IMR-90 (cell line): Measurements from ENCODE around the gene ZPBP2. TPM values are rescaled to one million over a fixed set of nuclear protein-coding genes. Genes with fewer than 3 reads are reported as not detected.

Source experiments
- ATAC-seq: fragments of 200-7000 bp; cut with Tn5 transposase; 2 replicates; pipeline ENCODE4 v1.9.1; 2020; ENCODE audit warnings: low read depth, mild to moderate bottlenecking, moderate library complexity
- BruUV-seq: library from RNA; stranded (reverse); fragments of 400-500 nt; replicated peaks from 2 replicates; lab custom pipeline; 2021; lab: Mats Ljungman, UMichigan
- CTCF ChIA-PET: fragments of 300-600 bp; formaldehyde crosslinking; extraction: SDS; loops from one replicate; lab custom pipeline; 2021; ENCODE audit warnings: antibody characterized with exemption; lab: Yijun Ruan, JAX
- POLR2A ChIA-PET: fragments of 300-600 bp; sonication (Branson Sonifier 250); formaldehyde crosslinking; loops from one replicate; lab custom pipeline; 2022; ENCODE audit warnings: antibody characterized with exemption; ENCODE audit not compliant: unreplicated experiment; lab: Charles Lee
- DNase-seq: peaks from one replicate; pipeline ENCODE4 v3.0.0; 2013
- H2AFZ ChIP-seq: replicated peaks from 2 replicates; pipeline ENCODE3; 2013; ENCODE audit warnings: low read length, mild to moderate bottlenecking; ENCODE audit not compliant: poor library complexity
- H2AK5ac ChIP-seq: 2 replicates; pipeline ENCODE4 v1.6.1; 2013; ENCODE audit warnings: low read depth, low read length, inconsistent platforms
- H2AK9ac ChIP-seq: replicated peaks from 2 replicates; pipeline ENCODE3; 2013; ENCODE audit warnings: mild to moderate bottlenecking, low read depth, low read length, moderate library complexity; ENCODE audit not compliant: poor library complexity
- H2BK120ac ChIP-seq: 2 replicates; pipeline ENCODE4 v1.6.1; 2013; ENCODE audit warnings: low read depth, low read length, inconsistent platforms
- H2BK15ac ChIP-seq: 3 replicates; pipeline ENCODE4 v1.6.1; 2013; ENCODE audit warnings: low read depth, low read length, inconsistent platforms
- H2BK20ac ChIP-seq: 2 replicates; pipeline ENCODE4 v1.6.1; 2013; ENCODE audit warnings: low read depth, mild to moderate bottlenecking, inconsistent platforms, low read length, moderate library complexity
- H2BK5ac ChIP-seq: 2 replicates; pipeline ENCODE4 v1.6.1; 2013; ENCODE audit warnings: mild to moderate bottlenecking, low read depth, low read length, inconsistent platforms; ENCODE audit not compliant: poor library complexity, severe bottlenecking
- H3K14ac ChIP-seq: replicated peaks from 2 replicates; pipeline ENCODE4 v1.6.1; 2013; ENCODE audit warnings: low read depth, low read length, inconsistent platforms
- H3K18ac ChIP-seq: 2 replicates; pipeline ENCODE4 v1.6.1; 2013; ENCODE audit warnings: low read depth, low read length, control low read depth
- H3K23ac ChIP-seq: 2 replicates; pipeline ENCODE4 v1.6.1; 2013; ENCODE audit warnings: low read depth, low read length, inconsistent platforms
- H3K27ac ChIP-seq: 2 replicates; pipeline ENCODE4 v1.5.1; 2013; ENCODE audit warnings: mild to moderate bottlenecking, control low read depth, low read length; ENCODE audit not compliant: insufficient read depth
- H3K27me3 ChIP-seq: 2 replicates; pipeline ENCODE4 v1.6.1; 2013; ENCODE audit warnings: low read length; ENCODE audit not compliant: control insufficient read depth, insufficient read depth
- H3K36me3 ChIP-seq: 2 replicates; pipeline ENCODE4 v1.6.1; 2013; ENCODE audit warnings: low read length, mixed read lengths; ENCODE audit not compliant: control insufficient read depth, insufficient read depth
- H3K4ac ChIP-seq: 2 replicates; pipeline ENCODE4 v1.6.1; 2013; ENCODE audit warnings: low read depth, low read length, inconsistent platforms
- H3K4me1 ChIP-seq: 2 replicates; pipeline ENCODE4 v1.6.1; 2013; ENCODE audit warnings: low read length, mixed read lengths; ENCODE audit not compliant: control insufficient read depth, insufficient read depth
- H3K4me2 ChIP-seq: 2 replicates; pipeline ENCODE4 v1.6.1; 2013; ENCODE audit warnings: low read depth, mild to moderate bottlenecking, control low read depth, low read length, moderate library complexity
- H3K4me3 ChIP-seq: 2 replicates; pipeline ENCODE4 v1.5.1; 2013; ENCODE audit warnings: low read depth, mild to moderate bottlenecking, control low read depth, low read length, moderate library complexity; ENCODE audit not compliant: insufficient read depth
- H3K56ac ChIP-seq: 2 replicates; pipeline ENCODE4 v1.6.1; 2013; ENCODE audit warnings: low read length, inconsistent platforms; ENCODE audit not compliant: insufficient read depth; ENCODE audit errors: extremely low read depth
- H3K79me1 ChIP-seq, 2 experiments: 2 replicates each; pipeline ENCODE4 v1.6.1; 2013; ENCODE audit warnings: low read length in 2 of 2, inconsistent platforms in 1 of 2, low read depth in 1 of 2
- H3K9ac ChIP-seq: 2 replicates; pipeline ENCODE4 v1.6.1; 2013; ENCODE audit warnings: low read depth, low read length, control low read depth
- H3K9me1 ChIP-seq: 2 replicates; pipeline ENCODE4 v1.6.1; 2013; ENCODE audit warnings: low read length, inconsistent platforms; ENCODE audit not compliant: insufficient read depth
- H3K9me3 ChIP-seq: 2 replicates; pipeline ENCODE4 v1.6.1; 2013; ENCODE audit warnings: low read length; ENCODE audit not compliant: control insufficient read depth, insufficient read depth
- H4K20me1 ChIP-seq: 2 replicates; pipeline ENCODE4 v1.6.1; 2013; ENCODE audit warnings: low read length, inconsistent platforms; ENCODE audit not compliant: insufficient read depth
- H4K5ac ChIP-seq: 2 replicates; pipeline ENCODE4 v1.6.1; 2013; ENCODE audit warnings: mild to moderate bottlenecking, low read depth, low read length, control low read depth
- H4K8ac ChIP-seq, 2 experiments: 2 replicates each; pipeline ENCODE4 v1.6.1; 2013; ENCODE audit warnings: low read depth in 2 of 2, low read length in 2 of 2, control low read depth in 1 of 2, inconsistent platforms in 1 of 2
- H4K91ac ChIP-seq: 2 replicates; pipeline ENCODE4 v1.6.1; 2013; ENCODE audit warnings: low read depth, low read length, inconsistent platforms; ENCODE audit not compliant: insufficient read depth
- BHLHE40 ChIP-seq: fragments of 150-350 bp; IDR thresholded peaks from 2 replicates; pipeline ENCODE4 v1.6.1; 2016; ENCODE audit warnings: mild to moderate bottlenecking, low read depth, low read length
- CEBPB ChIP-seq: IDR thresholded peaks from 2 replicates; pipeline ENCODE4 v1.6.1; 2012; ENCODE audit warnings: low read depth, low read length, improper control_type of control experiment
- FOS ChIP-seq: fragments of 150-350 bp; IDR thresholded peaks from 2 replicates; pipeline ENCODE4 v1.6.1; 2016; ENCODE audit warnings: low read depth, low read length
- MAFK ChIP-seq: IDR thresholded peaks from 2 replicates; pipeline ENCODE4 v1.6.1; 2012; ENCODE audit warnings: low read depth, low read length, improper control_type of control experiment
- NFE2L2 ChIP-seq: fragments of 150-350 bp; IDR thresholded peaks from 2 replicates; pipeline ENCODE4 v1.6.1; 2016; ENCODE audit warnings: low read depth, mild to moderate bottlenecking, low read length
- POLR2A ChIP-seq: IDR thresholded peaks from 2 replicates; pipeline ENCODE4 v1.6.1; 2012; ENCODE audit warnings: mild to moderate bottlenecking, low read depth, low read length
- RAD21 ChIP-seq: IDR thresholded peaks from 2 replicates; pipeline ENCODE4 v1.6.1; 2012; ENCODE audit warnings: low read length, improper control_type of control experiment
- RFX5 ChIP-seq: IDR thresholded peaks from 2 replicates; pipeline ENCODE4 v1.8.0; 2012; ENCODE audit warnings: low read depth, mild to moderate bottlenecking, low read length, moderate library complexity
- SMC3 ChIP-seq: fragments of 150-350 bp; IDR thresholded peaks from 2 replicates; pipeline ENCODE4 v1.6.1; 2016; ENCODE audit warnings: low read depth, mild to moderate bottlenecking, antibody characterized with exemption, low read length, moderate library complexity
- WGBS, 2 experiments: methylation state at CpG; one replicate each; pipeline versions ENCODE4 v1.1.5 to v1.1.7; 2013; ENCODE audit warnings: missing lambda C conversion rate in 2 of 2; ENCODE audit not compliant: insufficient read length in 1 of 2; ENCODE audit errors: extremely low coverage in 2 of 2; 5-methylcytosine and 5-hydroxymethylcytosine counted together
- dilution Hi-C: fragments of 300-500 bp; cut with HindIII; formaldehyde crosslinking; loops from one replicate; pipeline ENCODE4 v1.14.3; 2018; ENCODE audit warnings: low sequenced_read_pairs; ENCODE audit not compliant: unreplicated experiment
- in situ Hi-C: fragments of 300-500 bp; cut with MboI; formaldehyde crosslinking; loops from 3 replicates; pipeline ENCODE4 v1.14.3; 2019; ENCODE audit warnings: low sequenced_read_pairs, inconsistent platforms, mixed read lengths
- intact Hi-C: fragments of 100-400 bp; cut with micrococcal nuclease; formaldehyde crosslinking; loops from 2 replicates; pipeline ENCODE4 v1.10.0; 2022
- polyA plus RNA-seq, 3 experiments: library from polyadenylated mRNA; depleted of rRNA; stranded (reverse); fragments of >200 nt; gene quantifications; 2 replicates each; pipeline ENCODE4 v1.2.3, GENCODE V29; 2012; ENCODE audit warnings: low replicate concordance in 1 of 3
- total RNA-seq: library from RNA; depleted of rRNA; stranded (reverse); fragments of >200 nt; gene quantifications from 2 replicates; pipeline ENCODE4 v1.2.3, GENCODE V29; 2012
- TF ChIP-seq, protein P1 (sequence below): fragments of 150-350 bp; IDR thresholded peaks from 2 replicates; pipeline ENCODE4 v1.6.1; 2016; ENCODE audit warnings: low read depth, mild to moderate bottlenecking, low read length, moderate library complexity, borderline replicate concordance
- TF ChIP-seq, protein P2 (sequence below): conservative IDR thresholded peaks from 2 replicates; pipeline ENCODE4 v1.5.1; 2012; ENCODE audit warnings: mild to moderate bottlenecking, low read depth, low read length, improper control_type of control experiment
- TF ChIP-seq, protein P3 (sequence below): fragments of 150-350 bp; IDR thresholded peaks from 2 replicates; pipeline ENCODE4 v1.6.1; 2017; ENCODE audit warnings: mild to moderate bottlenecking, antibody characterized with exemption, low read length, low read depth

The ZPBP2 gene
- total and polyA plus RNA-seq, 2 of the 4 experiments (the other 2 are of a cell fraction): not detected

DNA sequence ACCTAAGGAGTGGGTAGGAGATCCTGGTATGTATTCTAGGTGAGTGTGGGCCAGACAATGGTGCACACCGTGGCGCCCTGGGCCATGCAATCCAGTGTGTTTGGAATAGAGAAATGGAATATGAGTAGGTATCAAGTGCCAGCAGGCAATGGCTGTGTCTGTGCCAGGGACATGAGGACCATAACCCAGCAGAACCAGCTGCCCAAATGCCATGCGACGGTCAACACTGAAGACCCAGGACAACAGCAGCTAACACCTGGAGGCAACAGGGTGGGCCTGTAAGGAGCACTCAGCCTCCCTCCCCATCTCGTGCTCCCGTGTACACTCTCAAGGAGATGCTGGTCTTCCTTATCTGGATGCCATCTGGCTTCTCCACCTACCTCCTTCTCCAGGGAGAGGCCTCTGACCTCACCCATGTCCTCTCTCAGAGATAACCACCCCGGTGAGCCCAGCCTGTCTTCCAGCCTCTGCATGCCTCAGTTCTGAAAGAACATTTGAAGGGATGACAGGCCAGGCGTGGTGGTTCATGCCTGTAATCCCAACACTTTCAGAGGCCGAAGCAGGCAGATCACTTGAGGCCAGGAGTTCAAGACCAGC, 51.2 kb downstream of the ZPBP2 start:
- Histone ChIP-seq H2BK120ac (no peak overlapping the region), H2BK5ac (no peak overlapping the region), H3K14ac (no peak overlapping the region), H2BK15ac (no peak overlapping the region), H3K4ac (no peak overlapping the region), H3K56ac (no peak overlapping the region), H4K20me1 (peaks cover 12% of the 10 kb centered on the region; the same call in 1 of the 2 replicates), H4K91ac (no peak overlapping the region), H3K9me3 (no peaks in the 10 kb centered on the region), H2AK9ac (no peak overlapping the region), H3K9me1 (peaks cover 23% of the 10 kb centered on the region), H3K9ac (no peak overlapping the region), H4K5ac (no peak overlapping the region), H3K79me1 (peaks cover 9 to 23% of the 10 kb centered on the region in 2 experiments; a peak in 3 of 4 replicates), H2BK20ac (no peak overlapping the region), H3K27me3 (no peaks in the 10 kb centered on the region), H3K4me1 (peaks cover 5% of the 10 kb centered on the region), H3K4me2 (no peak overlapping the region), H3K23ac (no peak overlapping the region), H3K27ac (no peak overlapping the region), H2AFZ (no peak overlapping the region), H3K36me3 (peaks cover 50% of the 10 kb centered on the region), H3K4me3 (no peak overlapping the region), H2AK5ac (no peak overlapping the region), H4K8ac (no peak overlapping the region), H3K18ac (no peak overlapping the region)
- TF ChIP-seq POLR2A: no peak
- TF ChIP-seq, protein P1, sequence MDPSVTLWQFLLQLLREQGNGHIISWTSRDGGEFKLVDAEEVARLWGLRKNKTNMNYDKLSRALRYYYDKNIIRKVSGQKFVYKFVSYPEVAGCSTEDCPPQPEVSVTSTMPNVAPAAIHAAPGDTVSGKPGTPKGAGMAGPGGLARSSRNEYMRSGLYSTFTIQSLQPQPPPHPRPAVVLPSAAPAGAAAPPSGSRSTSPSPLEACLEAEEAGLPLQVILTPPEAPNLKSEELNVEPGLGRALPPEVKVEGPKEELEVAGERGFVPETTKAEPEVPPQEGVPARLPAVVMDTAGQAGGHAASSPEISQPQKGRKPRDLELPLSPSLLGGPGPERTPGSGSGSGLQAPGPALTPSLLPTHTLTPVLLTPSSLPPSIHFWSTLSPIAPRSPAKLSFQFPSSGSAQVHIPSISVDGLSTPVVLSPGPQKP: no peak
- TF ChIP-seq, protein P2, sequence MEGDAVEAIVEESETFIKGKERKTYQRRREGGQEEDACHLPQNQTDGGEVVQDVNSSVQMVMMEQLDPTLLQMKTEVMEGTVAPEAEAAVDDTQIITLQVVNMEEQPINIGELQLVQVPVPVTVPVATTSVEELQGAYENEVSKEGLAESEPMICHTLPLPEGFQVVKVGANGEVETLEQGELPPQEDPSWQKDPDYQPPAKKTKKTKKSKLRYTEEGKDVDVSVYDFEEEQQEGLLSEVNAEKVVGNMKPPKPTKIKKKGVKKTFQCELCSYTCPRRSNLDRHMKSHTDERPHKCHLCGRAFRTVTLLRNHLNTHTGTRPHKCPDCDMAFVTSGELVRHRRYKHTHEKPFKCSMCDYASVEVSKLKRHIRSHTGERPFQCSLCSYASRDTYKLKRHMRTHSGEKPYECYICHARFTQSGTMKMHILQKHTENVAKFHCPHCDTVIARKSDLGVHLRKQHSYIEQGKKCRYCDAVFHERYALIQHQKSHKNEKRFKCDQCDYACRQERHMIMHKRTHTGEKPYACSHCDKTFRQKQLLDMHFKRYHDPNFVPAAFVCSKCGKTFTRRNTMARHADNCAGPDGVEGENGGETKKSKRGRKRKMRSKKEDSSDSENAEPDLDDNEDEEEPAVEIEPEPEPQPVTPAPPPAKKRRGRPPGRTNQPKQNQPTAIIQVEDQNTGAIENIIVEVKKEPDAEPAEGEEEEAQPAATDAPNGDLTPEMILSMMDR: no peak
- no peak for TF ChIP-seq NFE2L2
- no peak for TF ChIP-seq RAD21
- no peak for TF ChIP-seq FOS
- no peak for TF ChIP-seq SMC3
- TF ChIP-seq RFX5: no peak
- no peak for TF ChIP-seq CEBPB
- no peak for TF ChIP-seq MAFK
- no peak for TF ChIP-seq BHLHE40
- TF ChIP-seq, protein P3, sequence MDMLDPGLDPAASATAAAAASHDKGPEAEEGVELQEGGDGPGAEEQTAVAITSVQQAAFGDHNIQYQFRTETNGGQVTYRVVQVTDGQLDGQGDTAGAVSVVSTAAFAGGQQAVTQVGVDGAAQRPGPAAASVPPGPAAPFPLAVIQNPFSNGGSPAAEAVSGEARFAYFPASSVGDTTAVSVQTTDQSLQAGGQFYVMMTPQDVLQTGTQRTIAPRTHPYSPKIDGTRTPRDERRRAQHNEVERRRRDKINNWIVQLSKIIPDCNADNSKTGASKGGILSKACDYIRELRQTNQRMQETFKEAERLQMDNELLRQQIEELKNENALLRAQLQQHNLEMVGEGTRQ: no peak
- dilution Hi-C loops: no loop called here
- BruUV-seq: no TSS peak
- in situ Hi-C loops: no loop called here
- ChIA-PET CTCF (no interaction called here), POLR2A (no interaction called here)
- 100% methylated on average over 6 of the region's 9 CpGs; no CpG with 5 or more reads in 1 of the 2 experiments for WGBS, 2 experiments
- no peak for DNase-seq
- ATAC-seq: no peak
- intact Hi-C loops: no loop called here
